Measurements from ENCODE around the gene TKFC. TPM values are rescaled to one million over a fixed set of nuclear protein-coding genes. Genes with fewer than 3 reads are reported as not detected.

Gene TKFC
- total RNA-seq, 1 experiment from 2014 or later = 79.6 TPM

DNA sequence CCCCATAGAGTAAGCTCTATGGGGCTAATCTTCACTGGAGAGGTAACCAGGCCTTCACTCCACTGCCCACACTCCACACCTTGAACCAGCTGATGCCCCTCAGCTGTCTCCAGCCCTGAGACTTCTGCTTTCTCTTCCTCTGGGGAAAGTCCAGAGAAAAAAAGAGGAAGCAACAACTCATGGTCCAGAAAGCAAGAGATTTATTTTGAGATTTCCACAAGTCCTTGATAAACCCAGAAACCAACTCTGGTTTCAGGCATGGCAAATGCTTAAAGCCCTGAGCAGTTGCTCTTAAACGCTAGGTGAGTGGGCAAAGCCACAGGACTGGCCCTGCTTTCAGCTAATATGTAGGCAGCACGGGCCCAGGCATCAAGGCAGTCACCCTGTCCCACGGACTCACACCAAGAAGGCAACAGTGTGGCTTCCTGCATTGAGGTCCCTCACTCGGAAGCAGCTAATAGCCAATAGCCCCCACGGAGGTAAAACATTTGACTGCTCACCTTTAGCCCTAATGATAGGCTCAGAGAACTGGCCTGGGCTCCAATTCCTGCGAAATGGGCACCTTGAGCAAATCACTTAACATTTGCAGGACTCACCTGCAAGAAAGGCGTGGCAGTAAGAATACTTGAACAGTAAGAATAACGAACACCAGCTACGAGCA, 24.3 kb downstream of the TKFC start:
- CTCF ChIA-PET = no interaction called here
- in situ Hi-C loops (cut with HindIII; ENCODE audit: low pct_unique_long_range_greater_than_20kb, low sequenced_read_pairs) (no loop called here), intact Hi-C loops (cut with micrococcal nuclease; ENCODE audit: unreplicated experiment) (no loop called here)
- 0 out of 2 replicates have a peak, but pooled peaks cover 4% of the 10 kb centered on the region for H3K4me1 ChIP-seq (ENCODE audit: control insufficient read depth, insufficient read depth, low read length)
- no peaks in the 10 kb centered on the region for H3K9me3 ChIP-seq (ENCODE audit: control insufficient read depth, insufficient read depth, low read depth, low read length)
- no TSS peak for BruUV-seq (replicated peaks)
- POLR2A ChIA-PET = no interaction called here
- no peaks in the 10 kb centered on the region for H3K27me3 ChIP-seq (ENCODE audit: control insufficient read depth, insufficient read depth, low read length)
- DNase-seq (ENCODE audit: low read depth, low spot score) (no peak), ATAC-seq (no peak)
- no peaks in the 10 kb centered on the region for H3K36me3 ChIP-seq (ENCODE audit: control insufficient read depth, insufficient read depth, low read length)
- no peak overlapping the region for H3K27ac ChIP-seq (ENCODE audit: low read length)
- TF ChIP-seq TCF7L2 (IDR thresholded peaks at IDR 0.05; ENCODE audit: low read depth, low read length) (no peak), REST (IDR thresholded peaks at IDR 0.05; ENCODE audit: insufficient read depth in 1 of 2, low read depth in 2 of 2, low read length in 1 of 2) (no peak), POLR2AphosphoS5 (IDR thresholded peaks at IDR 0.05; ENCODE audit: low read depth, low read length) (no peak), CTCF (IDR thresholded peaks at IDR 0.05) (no peak), SIN3A (IDR thresholded peaks at IDR 0.05; ENCODE audit: borderline replicate concordance, insufficient read depth, low read depth, low read length) (no peak)
- no peak overlapping the region for H3K4me3 ChIP-seq (ENCODE audit: low read depth in 2 of 2, low read length in 2 of 2)

GRCh38 chr11:61357894-61358239, 24.8 kb downstream of the TKFC start:
- POLR2A ChIA-PET = no interaction called here
- intact Hi-C loops (cut with micrococcal nuclease; ENCODE audit: unreplicated experiment) = no loop called here
- in situ Hi-C loops (cut with HindIII; ENCODE audit: low pct_unique_long_range_greater_than_20kb, low sequenced_read_pairs) = no loop called here
- Histone ChIP-seq H3K36me3 (ENCODE audit: control insufficient read depth, insufficient read depth, low read length) (no peaks in the 10 kb centered on the region), H3K27me3 (ENCODE audit: control insufficient read depth, insufficient read depth, low read length) (no peaks in the 10 kb centered on the region), H3K4me3 (ENCODE audit: low read depth in 2 of 2, low read length in 2 of 2) (no peak overlapping the region), H3K4me1 (ENCODE audit: control insufficient read depth, insufficient read depth, low read length) (0 out of 2 replicates have a peak, but pooled peaks cover 4% of the 10 kb centered on the region), H3K27ac (ENCODE audit: low read length) (no peak overlapping the region), H3K9me3 (ENCODE audit: control insufficient read depth, insufficient read depth, low read depth, low read length) (no peaks in the 10 kb centered on the region)
- TF ChIP-seq POLR2AphosphoS5 (IDR thresholded peaks at IDR 0.05; ENCODE audit: low read depth, low read length) = no peak
- no peak for TF ChIP-seq CTCF (IDR thresholded peaks at IDR 0.05)
- TF ChIP-seq REST (IDR thresholded peaks at IDR 0.05; ENCODE audit: insufficient read depth in 1 of 2, low read depth in 2 of 2, low read length in 1 of 2) = no peak
- TF ChIP-seq SIN3A (IDR thresholded peaks at IDR 0.05; ENCODE audit: borderline replicate concordance, insufficient read depth, low read depth, low read length) = no peak
- no peak for TF ChIP-seq TCF7L2 (IDR thresholded peaks at IDR 0.05; ENCODE audit: low read depth, low read length)
- CTCF ChIA-PET = no interaction called here
- ATAC-seq = no peak
- no peak for DNase-seq (ENCODE audit: low read depth, low spot score)
- no TSS peak for BruUV-seq (replicated peaks)
